H1 (cell line): ENCODE measurements around the gene FOXN4. TPM values are rescaled to one million over a fixed set of nuclear protein-coding genes. Genes with fewer than 3 reads are reported as not detected.

Source experiments
- CTCF ChIA-PET: fragments of 300-600 bp; sonication (Branson Sonifier 250); formaldehyde crosslinking; loops from one replicate; lab custom pipeline; 2021; ENCODE audit not compliant: partially characterized antibody; lab: Charles Lee
- POLR2A ChIA-PET: fragments of 300-600 bp; sonication (Branson Sonifier 250); formaldehyde crosslinking; loops from one replicate; lab custom pipeline; 2021; ENCODE audit warnings: inconsistent platforms; ENCODE audit not compliant: partially characterized antibody; lab: Charles Lee
- DNase-seq, 2 experiments: peaks; one replicate each; pipeline versions ENCODE4 v3.0.0 to v3.0.0-alpha.2; 2010 to 2022; ENCODE audit warnings: low spot score in 2 of 2, low read depth in 1 of 2, mixed read lengths in 1 of 2
- FAIRE-seq: peaks from 2 replicates; lab custom pipeline; 2011; peaks lifted over from hg19 to GRCh38; lab: Jason Lieb, UNC
- H2AFZ ChIP-seq: 2 replicates; pipeline ENCODE4 v1.8.1; 2012; ENCODE audit warnings: low read length, inconsistent platforms
- H2AK5ac ChIP-seq: 2 replicates; pipeline ENCODE4 v1.6.1; 2013; ENCODE audit warnings: low read depth, low read length
- H2BK120ac ChIP-seq: replicated peaks from 2 replicates; pipeline ENCODE3; 2013; ENCODE audit warnings: low read depth, low read length, inconsistent platforms
- H2BK12ac ChIP-seq: 2 replicates; pipeline ENCODE4 v1.6.1; 2013; ENCODE audit warnings: low read depth, low read length
- H2BK15ac ChIP-seq: 2 replicates; pipeline ENCODE4 v1.6.1; 2013; ENCODE audit warnings: low read length
- H2BK20ac ChIP-seq: 2 replicates; pipeline ENCODE4 v1.6.1; 2013; ENCODE audit warnings: low read length
- H2BK5ac ChIP-seq: 2 replicates; pipeline ENCODE4 v1.6.1; 2013; ENCODE audit warnings: low read depth, low read length
- H3K14ac ChIP-seq: 2 replicates; pipeline ENCODE4 v1.6.1; 2013; ENCODE audit warnings: inconsistent platforms; ENCODE audit not compliant: insufficient read length
- H3K18ac ChIP-seq: 2 replicates; pipeline ENCODE4 v1.6.1; 2013; ENCODE audit warnings: low read length; ENCODE audit errors: extremely low read depth
- H3K23ac ChIP-seq: 2 replicates; pipeline ENCODE4 v1.6.1; 2013; ENCODE audit warnings: inconsistent platforms; ENCODE audit not compliant: insufficient read length
- H3K23me2 ChIP-seq: 2 replicates; pipeline ENCODE4 v1.6.1; 2013; ENCODE audit warnings: low read depth, low read length
- H3K27ac ChIP-seq: 2 replicates; pipeline ENCODE4 v1.6.1; 2011; ENCODE audit warnings: low read depth, low read length, inconsistent platforms
- H3K27me3 ChIP-seq, 4 experiments: replicated peaks in 1 of 4; 1 replicate in 1 of 4; 2 replicates in 3 of 4; pipeline versions ENCODE4 v1.6.1 to v1.8.1; 2011 to 2013; ENCODE audit warnings: low read length in 3 of 4, mild to moderate bottlenecking in 3 of 4, inconsistent platforms in 2 of 4, mixed read lengths in 2 of 4, moderate library complexity in 1 of 4; ENCODE audit not compliant: control insufficient read depth in 3 of 4, insufficient read depth in 3 of 4; ENCODE audit errors: extremely low read depth in 1 of 4
- H3K36me3 ChIP-seq, 4 experiments: 2 replicates each; pipeline versions ENCODE4 v1.6.1 to v1.8.1; 2011 to 2013; ENCODE audit warnings: mild to moderate bottlenecking in 4 of 4, low read length in 3 of 4, moderate library complexity in 2 of 4, control low read depth in 1 of 4, inconsistent platforms in 1 of 4; ENCODE audit not compliant: insufficient read depth in 4 of 4, control insufficient read depth in 2 of 4
- H3K4ac ChIP-seq: replicated peaks from 2 replicates; pipeline ENCODE3; 2013; ENCODE audit warnings: low read length, low read depth, mixed read lengths, inconsistent platforms; ENCODE audit not compliant: insufficient read length
- H3K4me1 ChIP-seq, 4 experiments: replicated peaks in 1 of 4; 1 replicate in 1 of 4; 2 replicates in 3 of 4; pipeline versions ENCODE4 v1.6.1 to v1.8.1; 2011 to 2013; ENCODE audit warnings: low read length in 3 of 4, inconsistent platforms in 2 of 4, mixed read lengths in 1 of 4; ENCODE audit not compliant: insufficient read depth in 4 of 4, control insufficient read depth in 3 of 4
- H3K4me2 ChIP-seq, 2 experiments: 2 replicates each; pipeline versions ENCODE4 v1.6.1 to v1.8.1; 2011 to 2013; ENCODE audit warnings: low read depth in 2 of 2, low read length in 2 of 2, control low read depth in 1 of 2, inconsistent platforms in 1 of 2, mild to moderate bottlenecking in 1 of 2; ENCODE audit not compliant: insufficient read depth in 1 of 2
- H3K4me3 ChIP-seq, 4 experiments: fragments of 200-600, 300-600 bp in 1 of 4; sonication (generic), shearing (Covaris generic), sonication (Bioruptor Twin) in 1 of 4; 2 replicates each; pipeline versions ENCODE4 v1.5.1 to v1.8.1; 2011 to 2016; ENCODE audit warnings: low read length in 4 of 4, low read depth in 3 of 4, control low read depth in 2 of 4, inconsistent platforms in 2 of 4, mild to moderate bottlenecking in 2 of 4, mixed read lengths in 1 of 4, moderate library complexity in 1 of 4; ENCODE audit not compliant: insufficient read depth in 2 of 4; ENCODE audit errors: extremely low read depth in 1 of 4
- H3K56ac ChIP-seq: replicated peaks from 2 replicates; pipeline ENCODE3; 2013; ENCODE audit warnings: low read depth, mild to moderate bottlenecking, mixed read lengths, low read length, inconsistent platforms; ENCODE audit not compliant: insufficient read length
- H3K79me1 ChIP-seq: 2 replicates; pipeline ENCODE4 v1.6.1; 2013; ENCODE audit warnings: low read depth, low read length, control low read depth
- H3K79me2 ChIP-seq, 2 experiments: 2 replicates each; pipeline versions ENCODE4 v1.6.1 to v1.8.1; 2012 to 2013; ENCODE audit warnings: low read length in 2 of 2, mild to moderate bottlenecking in 2 of 2, inconsistent platforms in 1 of 2; ENCODE audit not compliant: insufficient read depth in 2 of 2, control insufficient read depth in 1 of 2
- H3K9ac ChIP-seq, 4 experiments: replicated peaks in 1 of 4; 1 replicate in 1 of 4; 2 replicates in 3 of 4; pipeline versions ENCODE4 v1.6.1 to v1.8.1; 2011 to 2013; ENCODE audit warnings: low read depth in 3 of 4, low read length in 3 of 4, control low read depth in 2 of 4, mild to moderate bottlenecking in 2 of 4, moderate library complexity in 2 of 4, inconsistent platforms in 1 of 4; ENCODE audit errors: extremely low read depth in 1 of 4
- H3K9me3 ChIP-seq, 2 experiments: 2 replicates each; pipeline versions ENCODE4 v1.6.1 to v1.8.1; 2012 to 2013; ENCODE audit warnings: mild to moderate bottlenecking in 2 of 2, moderate library complexity in 2 of 2, control low read depth in 1 of 2, inconsistent platforms in 1 of 2, low read depth in 1 of 2, low read length in 1 of 2, mixed read lengths in 1 of 2; ENCODE audit not compliant: insufficient read depth in 2 of 2
- H4K20me1 ChIP-seq, 2 experiments: replicated peaks in 1 of 2; 2 replicates each; pipeline versions ENCODE3 to v1.8.1; 2011 to 2013; ENCODE audit warnings: inconsistent platforms in 2 of 2, low read length in 2 of 2, mild to moderate bottlenecking in 1 of 2; ENCODE audit not compliant: insufficient read depth in 2 of 2, control insufficient read depth in 1 of 2
- H4K5ac ChIP-seq: 2 replicates; pipeline ENCODE4 v1.6.1; 2013; ENCODE audit warnings: low read length, low read depth, mixed read lengths, inconsistent platforms; ENCODE audit not compliant: insufficient read length
- H4K8ac ChIP-seq: 2 replicates; pipeline ENCODE4 v1.8.0; 2013; ENCODE audit warnings: mild to moderate bottlenecking, moderate library complexity, low read length, inconsistent platforms; ENCODE audit not compliant: insufficient read depth; ENCODE audit errors: extremely low read depth
- H4K91ac ChIP-seq: replicated peaks from 2 replicates; pipeline ENCODE3; 2013; ENCODE audit warnings: low read length, mixed read lengths, inconsistent platforms; ENCODE audit not compliant: insufficient read length
- ATF2 ChIP-seq: IDR thresholded peaks from 2 replicates; pipeline ENCODE4 v1.6.1; 2012; ENCODE audit warnings: low read length, inconsistent platforms
- ATF3 ChIP-seq: IDR thresholded peaks from 2 replicates; pipeline ENCODE4 v1.6.1; 2011; ENCODE audit warnings: low read depth, mild to moderate bottlenecking, low read length; ENCODE audit not compliant: insufficient read depth
- CBX8 ChIP-seq: fragments of 300-800, 300-1000 bp; sonication (generic); IDR thresholded peaks from 2 replicates; pipeline ENCODE4 v1.7.1; 2016; ENCODE audit warnings: low read depth, low read length, borderline replicate concordance
- EGR1 ChIP-seq: IDR thresholded peaks from 2 replicates; pipeline ENCODE4 v1.6.1; 2011; ENCODE audit warnings: low read depth, low read length, borderline replicate concordance
- JUN ChIP-seq: IDR thresholded peaks from 2 replicates; pipeline ENCODE4 v1.6.1; 2011; ENCODE audit warnings: low read depth, mild to moderate bottlenecking, improper control_type of control experiment, low read length
- KDM1A ChIP-seq: fragments of 200-600, 300-600 bp; sonication (generic); IDR thresholded peaks from 2 replicates; pipeline ENCODE4 v1.7.1; 2016; ENCODE audit warnings: mild to moderate bottlenecking, low read length, borderline replicate concordance
- KDM5A ChIP-seq: fragments of 200-600 bp; IDR thresholded peaks from 2 replicates; pipeline ENCODE4 v1.7.1; 2012; ENCODE audit warnings: mild to moderate bottlenecking, low read length, inconsistent platforms, mixed read lengths
- MAX ChIP-seq: IDR thresholded peaks from 2 replicates; pipeline ENCODE4 v1.6.1; 2012; ENCODE audit warnings: inconsistent platforms
- POLR2A ChIP-seq, 2 experiments: IDR thresholded peaks; 1 replicate in 1 of 2; 2 replicates in 1 of 2; pipeline ENCODE4 v1.6.1; 2011; ENCODE audit warnings: low read depth in 2 of 2, low read length in 2 of 2, mild to moderate bottlenecking in 2 of 2; ENCODE audit errors: control extremely low read depth in 1 of 2
- RBBP5 ChIP-seq: IDR thresholded peaks from 2 replicates; pipeline ENCODE4 v1.7.1; 2012; ENCODE audit warnings: low read depth, mild to moderate bottlenecking, inconsistent platforms, low read length, moderate library complexity, borderline replicate concordance
- SAP30 ChIP-seq: fragments of 300-600 bp; sonication (generic); IDR thresholded peaks from 2 replicates; pipeline ENCODE4 v1.7.1; 2012; ENCODE audit warnings: low read length, moderate library complexity, mild to moderate bottlenecking, inconsistent platforms; ENCODE audit not compliant: insufficient read depth, insufficient replicate concordance
- SUZ12 ChIP-seq: fragments of 200-600 bp; sonication (generic); IDR thresholded peaks from 2 replicates; pipeline ENCODE4 v1.6.1; 2012; ENCODE audit warnings: mild to moderate bottlenecking, inconsistent platforms, low read length, moderate library complexity, mixed read lengths
- WGBS, 2 experiments: shearing (Covaris generic) in 1 of 2; methylation state at CpG; one replicate each; pipeline versions ENCODE4 v1.1.6 to v1.1.7; 2013 to 2015; ENCODE audit warnings: low lambda C conversion rate in 2 of 2, mixed read lengths in 2 of 2, inconsistent platforms in 1 of 2, low coverage in 1 of 2, missing lambda C conversion rate in 1 of 2; ENCODE audit not compliant: insufficient replicate concordance in 2 of 2, insufficient coverage in 1 of 2, insufficient read length in 1 of 2; ENCODE audit errors: extremely low coverage in 1 of 2, missing lambda C conversion rate in 1 of 2; 5-methylcytosine and 5-hydroxymethylcytosine counted together
- polyA plus RNA-seq, 7 experiments: library from polyadenylated mRNA; depleted of rRNA in 3 of 7; stranded (reverse) in 5 of 7; unstranded in 2 of 7; fragments of >200 nt in 5 of 7; fragments of 200-250 nt in 2 of 7; gene quantifications; 1 replicate in 5 of 7; 2 replicates in 1 of 7; 4 replicates in 1 of 7; pipeline versions ENCODE4 v1.2.1 to v1.2.3, GENCODE V29; 2011 to 2013; ENCODE audit warnings: missing spikeins in 2 of 7, mixed read lengths in 2 of 7
- total RNA-seq: library from RNA; stranded (reverse); fragmentation: NEBNext Ultra II Directional; extraction: Animal tissue kit (Norgen Biotek cat#: 25700); gene quantifications from 2 replicates; pipeline ENCODE4 v1.2.1, GENCODE V29; 2021

The FOXN4 gene
- total and polyA plus RNA-seq, 2 of the 8 experiments (the other 6 are each of a cell fraction or from before 2014, with no cell fraction given): 0.26 to 0.29 TPM

GRCh38 chr12:109246221-109246620, 62.9 kb downstream of the FOXN4 start:
- Histone ChIP-seq H4K91ac (no peak overlapping the region), H3K36me3 (peaks cover 0 to 14% (median 4%) of the 10 kb centered on the region in 4 experiments; a peak in 5 of 8 replicates), H2BK120ac (no peak overlapping the region), H3K23ac (no peak overlapping the region), H3K14ac (no peak overlapping the region), H2AFZ (no peak overlapping the region), H2AK5ac (no peak overlapping the region), H2BK12ac (no peak overlapping the region), H3K27me3 (no peaks in the 10 kb centered on the region), H2BK20ac (no peak overlapping the region), H2BK15ac (no peak overlapping the region), H2BK5ac (no peak overlapping the region), H3K27ac (no peak overlapping the region), H3K56ac (no peak overlapping the region), H3K4me3 (no peak overlapping the region), H3K4me1 (no peaks in the 10 kb centered on the region), H3K4me2 (no peak overlapping the region), H3K79me1 (no peaks in the 10 kb centered on the region), H4K8ac (no peak overlapping the region), H3K9ac (no peak overlapping the region), H3K18ac (no peak overlapping the region), H3K79me2 (no peaks in the 10 kb centered on the region), H4K20me1 (peaks cover 0 to 1% of the 10 kb centered on the region in 2 experiments), H3K23me2 (no peaks in the 10 kb centered on the region), H3K9me3 (no peaks in the 10 kb centered on the region), H4K5ac (no peak overlapping the region), H3K4ac (no peak overlapping the region)
- POLR2A ChIA-PET: no interaction called here
- FAIRE-seq (no peak), DNase-seq (no peak)
- 91% methylated on average over 15 of the region's 15 CpGs; no CpG with 5 or more reads in 1 of the 2 experiments for WGBS, 2 experiments
- TF ChIP-seq MAX: no peak
- TF ChIP-seq KDM5A: no peak
- TF ChIP-seq ATF2: no peak
- TF ChIP-seq EGR1: no peak
- TF ChIP-seq POLR2A (IDR thresholded peaks at IDR 0.05; ENCODE audit: control extremely low read depth in 1 of 2, low read depth in 2 of 2, low read length in 2 of 2): no peak
- TF ChIP-seq CBX8: no peak
- no peak for TF ChIP-seq RBBP5
- no peak for TF ChIP-seq SAP30
- no peak for TF ChIP-seq ATF3
- TF ChIP-seq SUZ12: no peak
- no peak for TF ChIP-seq KDM1A
- TF ChIP-seq JUN: no peak
- CTCF ChIA-PET: interaction anchor here (0.5 to 5.3 kb wide), 6 partner anchors 10 to 711 kb away, joined by 3 to 22 read pairs (median 4); no protein-coding TSS in a partner anchor
